ENCODE measurements around the gene RUFY2.

The RUFY2 gene

GRCh38 chr10:68301301-68301700 lies 105.8 kb downstream of the RUFY2 start:
- no peaks in the 10 kb centered on the region for H3K79me1 ChIP-seq (ENCODE audit: low read length)
- H3K36me3 ChIP-seq (ENCODE audit: control insufficient read depth, insufficient read depth, low read length) = no peaks in the 10 kb centered on the region
- no peak overlapping the region for H2BK15ac ChIP-seq (replicated peaks; ENCODE audit: low read depth)
- H3K4me1 ChIP-seq (ENCODE audit: control insufficient read depth, low read depth, low read length) = no peaks in the 10 kb centered on the region
- H4K8ac ChIP-seq (ENCODE audit: low read depth, low read length) = no peak overlapping the region
- H2BK120ac ChIP-seq (ENCODE audit: low read depth, low read length) = no peak overlapping the region
- H3K79me2 ChIP-seq (ENCODE audit: control insufficient read depth, insufficient read depth, low read length) = no peaks in the 10 kb centered on the region
- H2AK5ac ChIP-seq (ENCODE audit: low read length) = no peak overlapping the region
- H3K27ac ChIP-seq (ENCODE audit: low read depth, low read length) = no peak overlapping the region
- H3K18ac ChIP-seq (ENCODE audit: low read length) = no peak overlapping the region
- no peak overlapping the region for H3K56ac ChIP-seq (ENCODE audit: low read length)
- H3K4me2 ChIP-seq (ENCODE audit: low read length) = no peak overlapping the region
- no peak overlapping the region for H4K5ac ChIP-seq (ENCODE audit: low read length)
- H3K27me3 ChIP-seq (ENCODE audit: insufficient read depth, low read length, poor library complexity) = no peaks in the 10 kb centered on the region
- no peak overlapping the region for H3K4me3 ChIP-seq (ENCODE audit: low read length)
- H2BK5ac ChIP-seq (ENCODE audit: low read length) = no peak overlapping the region
- H3K9ac ChIP-seq (ENCODE audit: low read length) = no peak overlapping the region
- WGBS (ENCODE audit: extremely low coverage, insufficient coverage, low lambda C conversion rate) = no CpG with 5 or more reads among the region's 3 CpGs
- DNase-seq = no peak
- H3K23ac ChIP-seq (ENCODE audit: low read length) = no peak overlapping the region
- H3K4ac ChIP-seq (ENCODE audit: low read depth, low read length) = no peak overlapping the region

GRCh38 chr10:68296843-68297663 lies 110.0 kb downstream of the RUFY2 start:
- Histone ChIP-seq H3K56ac (ENCODE audit: low read length) (no peak overlapping the region), H3K23ac (ENCODE audit: low read length) (no peak overlapping the region), H4K5ac (ENCODE audit: low read length) (no peak overlapping the region), H3K79me1 (ENCODE audit: low read length) (no peaks in the 10 kb centered on the region), H3K18ac (ENCODE audit: low read length) (no peak overlapping the region), H2BK15ac (replicated peaks; ENCODE audit: low read depth) (no peak overlapping the region), H4K8ac (ENCODE audit: low read depth, low read length) (no peak overlapping the region), H3K27ac (ENCODE audit: low read depth, low read length) (no peak overlapping the region), H3K36me3 (ENCODE audit: control insufficient read depth, insufficient read depth, low read length) (no peaks in the 10 kb centered on the region), H3K4me1 (ENCODE audit: control insufficient read depth, low read depth, low read length) (no peaks in the 10 kb centered on the region), H2BK5ac (ENCODE audit: low read length) (no peak overlapping the region), H3K79me2 (ENCODE audit: control insufficient read depth, insufficient read depth, low read length) (no peaks in the 10 kb centered on the region), H3K4ac (ENCODE audit: low read depth, low read length) (no peak overlapping the region), H3K4me2 (ENCODE audit: low read length) (no peak overlapping the region), H3K4me3 (ENCODE audit: low read length) (no peak overlapping the region), H3K9ac (ENCODE audit: low read length) (no peak overlapping the region), H3K27me3 (ENCODE audit: insufficient read depth, low read length, poor library complexity) (no peaks in the 10 kb centered on the region), H2BK120ac (ENCODE audit: low read depth, low read length) (no peak overlapping the region), H2AK5ac (ENCODE audit: low read length) (no peak overlapping the region)
- no peak for DNase-seq
- WGBS (ENCODE audit: extremely low coverage, insufficient coverage, low lambda C conversion rate) = no CpG with 5 or more reads among the region's 9 CpGs
